HK-2 (cell line): Measurements from ENCODE around the gene GFOD1.

Source experiments
- DNase-seq: peaks from one replicate; pipeline ENCODE4 v3.0.0-alpha.2; 2018; ENCODE audit not compliant: unreplicated experiment

GFOD1 gene

DNA sequence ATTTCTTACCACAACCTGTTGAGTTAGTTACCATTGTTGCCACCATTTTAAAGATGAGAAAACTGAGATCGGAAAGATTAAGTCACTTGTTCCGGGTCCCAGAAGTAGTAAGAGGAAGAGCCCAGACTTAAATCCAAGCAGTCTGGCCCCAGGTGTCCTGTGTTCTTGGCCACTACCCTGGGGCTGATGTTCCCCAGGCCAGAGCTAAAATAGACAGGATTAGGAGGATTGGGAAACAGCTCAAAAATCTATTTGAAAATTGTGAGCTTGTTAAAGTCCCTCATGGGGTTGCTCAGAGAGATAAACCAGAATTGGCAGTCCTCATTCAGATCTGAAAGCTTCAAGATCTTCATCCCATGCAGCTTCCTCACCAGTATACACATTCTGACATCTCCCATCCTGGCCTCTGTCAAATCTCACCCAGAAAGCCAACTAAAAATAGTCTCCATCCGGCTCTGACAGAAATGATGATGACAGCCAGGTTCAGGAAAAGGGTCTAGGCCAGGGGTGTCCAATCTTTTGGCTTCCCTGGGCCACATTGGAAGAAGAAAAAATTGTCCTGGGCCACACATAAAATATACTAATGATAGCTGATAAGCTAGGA is 62.0 kb downstream of the GFOD1 start:
- no peak for DNase-seq

DNA sequence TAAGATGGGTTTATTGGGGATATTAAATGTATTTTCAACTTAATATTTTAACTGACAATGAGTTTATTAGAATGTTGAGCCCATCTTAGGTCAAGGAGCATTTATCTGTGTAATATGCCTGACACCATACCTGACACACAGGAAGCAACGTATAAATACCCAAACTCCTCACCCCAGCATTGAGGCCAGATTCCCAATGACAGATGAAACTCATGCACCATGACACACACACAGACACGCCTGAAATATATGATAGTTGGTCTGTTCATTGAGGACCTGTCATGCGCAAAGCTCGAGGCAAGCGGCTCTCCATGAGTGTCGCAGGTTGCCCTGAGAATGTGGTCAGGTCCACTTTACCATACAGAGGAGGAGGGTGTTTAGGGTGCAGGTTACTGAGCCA is 64.1 kb downstream of the GFOD1 start:
- no peak for DNase-seq

DNA sequence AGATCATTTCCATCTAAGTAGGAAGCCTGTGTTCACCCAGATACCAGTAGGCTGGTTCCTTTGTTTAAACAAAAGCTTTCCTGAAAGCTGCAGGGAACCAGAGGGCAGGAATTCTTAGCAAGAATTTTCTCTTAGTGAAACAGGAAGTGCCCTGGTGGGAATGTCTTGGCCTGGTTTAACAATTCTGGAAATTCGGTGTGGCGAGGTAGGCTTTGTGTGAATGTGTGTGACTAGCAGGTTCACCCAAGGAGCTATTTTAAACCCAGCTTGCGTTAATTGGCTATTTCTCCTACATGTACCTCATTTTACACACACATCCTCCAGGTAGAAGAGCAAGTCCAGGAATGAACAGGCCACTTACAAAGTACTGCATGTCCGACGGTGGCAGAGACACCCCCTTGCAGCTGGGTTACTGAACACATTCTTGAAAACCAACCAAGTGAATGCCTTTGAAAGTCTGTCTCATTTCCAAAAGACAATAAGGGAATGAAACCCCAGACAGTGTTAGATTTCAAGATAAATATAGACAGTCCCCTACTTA is 64.6 kb downstream of the GFOD1 start:
- no peak for DNase-seq

DNA sequence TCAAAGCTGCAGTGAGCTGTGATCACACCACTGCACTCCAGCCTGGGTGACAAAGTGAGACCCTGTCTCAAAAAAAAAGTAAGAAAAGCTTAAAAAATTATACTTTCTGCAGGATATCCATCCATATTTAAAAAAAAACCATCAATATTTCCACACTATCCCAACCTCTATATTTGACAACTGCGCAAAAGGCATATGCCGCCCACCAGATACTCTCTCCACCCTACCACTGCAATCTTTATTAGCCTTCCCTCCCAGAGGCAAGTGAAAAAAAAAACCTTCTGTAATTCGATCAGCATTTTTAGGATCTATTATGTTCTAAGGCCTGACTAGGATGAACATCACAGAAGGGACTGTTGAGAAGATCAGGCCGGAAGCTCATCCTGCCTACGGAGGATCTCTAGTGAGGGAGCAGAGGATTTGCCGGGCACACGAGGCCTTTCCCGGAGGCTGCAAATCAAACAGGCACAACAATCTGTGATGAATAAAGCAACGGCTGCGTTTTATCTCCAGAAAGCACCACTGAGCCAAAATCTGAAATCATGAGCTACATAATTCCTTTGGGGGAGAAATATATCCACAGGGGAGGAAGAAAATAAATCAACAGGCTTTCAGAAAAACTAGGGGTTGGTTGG is 65.9 kb downstream of the GFOD1 start:
- no peak for DNase-seq

DNA sequence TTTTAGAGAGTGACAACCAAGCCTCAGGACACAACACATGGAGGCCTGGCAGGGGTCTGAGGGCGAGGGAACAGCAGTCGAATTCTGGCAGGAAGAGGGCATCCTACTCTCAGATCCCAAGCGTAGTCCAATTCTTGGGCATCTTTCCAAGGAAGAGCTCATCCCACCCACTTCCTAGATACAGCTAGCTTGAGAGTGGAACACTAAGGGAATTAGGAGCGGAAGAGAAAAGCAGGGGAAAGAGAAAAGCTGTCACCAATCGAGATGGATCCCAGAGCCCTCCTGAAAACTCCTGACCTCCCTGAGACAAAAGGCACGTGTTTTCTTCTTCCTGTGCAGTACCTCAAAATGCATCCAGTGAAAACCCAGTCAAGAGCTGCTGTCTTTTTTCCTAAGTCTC is 67.1 kb downstream of the GFOD1 start:
- DNase-seq = no peak

DNA sequence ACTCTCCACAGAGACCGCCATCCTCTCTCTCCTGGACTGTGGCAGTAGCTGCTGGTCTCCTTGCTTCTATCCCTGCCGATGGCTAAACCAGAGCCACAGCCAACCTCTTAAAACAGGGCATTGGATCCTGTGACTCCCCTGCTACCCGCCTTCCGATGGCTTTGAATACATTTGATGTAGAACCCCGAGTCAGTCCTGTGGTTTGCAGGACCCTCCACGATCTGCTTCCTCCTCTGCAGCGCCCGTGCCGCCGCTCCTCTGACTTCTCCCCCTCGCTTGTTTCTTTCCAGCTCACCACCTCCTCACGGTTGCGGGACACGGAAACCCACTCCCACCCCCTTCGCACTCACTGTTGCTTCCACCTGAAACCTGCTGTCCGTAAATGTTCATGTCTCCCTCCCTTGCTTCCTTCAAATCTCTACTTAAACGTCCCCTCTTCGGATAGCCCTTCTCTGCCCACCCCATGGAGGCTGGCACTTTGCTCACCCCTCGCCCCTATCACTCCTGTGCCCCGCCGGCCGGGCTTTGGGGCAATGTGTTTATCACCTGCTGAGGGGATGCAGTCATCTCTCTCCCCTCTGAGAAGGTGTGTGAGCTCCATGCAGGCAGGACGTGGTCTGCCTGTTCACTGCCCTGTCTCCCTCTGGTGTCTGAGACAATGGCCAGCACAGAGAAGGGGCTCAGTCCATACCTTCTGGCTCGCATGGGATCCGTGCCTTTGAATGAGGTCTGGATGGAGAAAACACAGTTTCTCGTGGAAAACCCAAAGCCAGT is 67.8 kb downstream of the GFOD1 start:
- DNase-seq = no peak

DNA sequence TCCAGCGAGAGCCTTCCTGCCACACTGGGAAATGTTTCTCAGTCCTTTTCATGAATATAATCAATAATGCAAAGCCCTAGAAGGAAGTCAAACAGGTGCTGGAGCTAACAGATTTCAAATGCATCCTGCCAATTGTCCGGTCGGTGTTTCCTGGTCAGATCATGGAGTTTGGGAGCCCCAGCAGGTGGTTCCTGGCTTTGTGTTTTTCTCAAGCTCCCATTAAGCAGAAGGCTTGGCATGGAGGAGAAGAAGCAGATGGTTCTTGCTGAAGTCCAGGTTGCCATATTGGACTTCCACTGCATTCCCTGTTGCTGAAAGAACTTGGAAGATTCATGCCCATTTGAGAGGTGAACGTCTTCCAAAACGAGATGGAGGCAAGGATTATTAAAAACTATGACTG is 68.6 kb downstream of the GFOD1 start:
- no peak for DNase-seq

DNA sequence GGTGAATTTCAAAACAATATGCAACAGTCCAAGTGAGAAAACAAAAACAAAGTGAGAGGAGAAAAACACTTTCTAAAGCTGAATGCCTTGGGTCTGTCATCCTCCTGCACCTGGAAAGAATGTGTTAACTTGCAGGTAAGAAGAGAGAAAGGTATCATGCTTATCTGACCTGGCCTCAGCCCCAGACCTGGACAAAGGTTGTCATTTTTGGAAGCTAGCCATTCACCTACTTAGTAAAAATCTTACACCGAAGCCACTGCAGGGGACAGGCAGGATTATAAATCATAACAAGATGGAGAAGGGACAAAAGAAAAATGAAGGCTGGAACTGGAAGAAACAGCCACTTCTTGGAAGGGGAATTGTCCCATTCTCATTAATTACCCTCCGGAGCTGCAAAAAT is 69.4 kb downstream of the GFOD1 start:
- no peak for DNase-seq

DNA sequence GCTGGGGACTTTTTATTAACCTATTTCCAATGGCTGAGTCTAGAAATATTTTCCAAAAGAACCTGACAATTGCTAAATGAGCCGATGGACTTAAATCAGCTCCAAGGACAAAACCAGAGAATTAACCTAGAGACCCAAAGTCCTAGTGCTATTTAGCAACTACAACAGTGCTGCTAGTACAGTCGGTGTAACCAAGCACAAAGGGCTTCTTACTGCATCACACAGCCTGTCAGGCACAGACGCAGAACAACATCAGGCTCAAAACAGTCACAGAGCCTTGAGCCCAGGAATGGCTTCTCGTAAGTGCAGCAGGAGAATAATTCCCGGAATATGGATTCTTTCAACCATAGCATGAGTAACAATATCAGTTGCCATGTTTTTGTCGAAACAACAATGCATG is 70.0 kb downstream of the GFOD1 start:
- DNase-seq = no peak

DNA sequence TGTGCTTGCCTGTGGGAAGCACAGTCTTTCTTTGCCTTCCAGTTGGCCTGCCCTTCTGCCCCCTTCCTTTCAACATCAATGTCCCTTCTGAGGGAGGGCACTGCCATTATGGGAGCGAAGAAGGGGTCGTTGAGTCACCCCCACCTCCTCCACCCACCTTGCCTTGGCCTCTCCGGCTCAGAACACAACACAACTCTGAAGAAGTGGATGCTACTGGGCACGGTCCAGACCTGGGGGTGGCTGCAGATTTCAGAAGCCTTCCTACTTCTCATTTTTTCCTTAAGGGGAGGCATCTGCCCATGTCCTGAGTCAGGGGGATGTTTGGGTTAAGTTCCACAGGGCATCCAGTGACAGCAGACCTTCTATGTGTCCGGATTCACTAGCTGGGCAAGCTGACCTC is 72.1 kb downstream of the GFOD1 start:
- DNase-seq = no peak

DNA sequence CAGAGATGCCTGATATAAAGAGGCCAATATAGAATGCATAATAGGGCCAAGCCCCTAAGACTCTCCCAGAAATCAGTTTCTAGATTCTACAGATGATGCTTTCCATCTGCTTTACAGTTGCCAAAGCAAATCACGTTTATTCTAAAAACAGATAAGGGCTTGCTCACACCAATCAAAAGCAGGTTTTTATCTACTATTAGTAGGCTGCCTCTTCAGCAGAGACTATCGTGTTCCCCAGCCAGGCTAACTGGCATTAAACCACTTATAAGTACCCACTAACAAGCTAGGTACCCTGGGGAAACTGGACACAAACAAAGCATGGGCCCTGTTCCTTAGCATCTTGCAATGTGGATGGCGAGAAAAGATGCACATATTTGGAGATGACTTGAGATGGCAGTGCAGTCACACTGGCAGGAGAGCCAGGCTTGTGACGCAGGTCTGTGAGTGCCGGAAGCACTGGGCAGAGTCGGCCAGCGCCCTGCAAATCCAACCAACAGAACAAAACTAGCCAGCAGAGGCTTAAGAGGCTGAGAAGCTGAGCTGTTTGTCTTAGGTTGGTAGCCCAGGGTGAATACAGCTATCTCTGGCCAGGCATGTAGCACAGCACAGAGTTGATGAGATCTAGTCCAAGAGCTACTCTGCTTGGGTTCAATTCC is 73.4 kb downstream of the GFOD1 start:
- DNase-seq = no peak

DNA sequence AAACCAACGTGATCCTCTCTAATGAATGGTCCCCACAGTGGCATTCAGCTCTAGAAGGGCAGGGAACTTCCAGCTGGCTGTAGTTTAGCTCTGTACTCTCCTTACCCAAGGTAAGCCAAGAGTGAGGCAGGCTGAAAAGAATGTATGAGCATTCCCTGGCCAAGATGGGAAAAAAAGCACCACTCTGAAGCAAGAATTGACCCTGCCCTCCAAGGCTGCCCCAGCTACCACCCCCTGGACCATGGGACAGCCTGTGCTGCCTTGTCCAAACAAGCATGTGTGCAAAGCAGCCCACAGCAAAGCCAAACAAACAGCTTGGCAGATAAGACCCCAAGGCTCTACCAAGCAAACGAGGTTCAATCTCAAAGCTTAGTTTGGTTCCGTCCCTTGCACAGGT is 73.9 kb downstream of the GFOD1 start:
- DNase-seq = no peak

DNA sequence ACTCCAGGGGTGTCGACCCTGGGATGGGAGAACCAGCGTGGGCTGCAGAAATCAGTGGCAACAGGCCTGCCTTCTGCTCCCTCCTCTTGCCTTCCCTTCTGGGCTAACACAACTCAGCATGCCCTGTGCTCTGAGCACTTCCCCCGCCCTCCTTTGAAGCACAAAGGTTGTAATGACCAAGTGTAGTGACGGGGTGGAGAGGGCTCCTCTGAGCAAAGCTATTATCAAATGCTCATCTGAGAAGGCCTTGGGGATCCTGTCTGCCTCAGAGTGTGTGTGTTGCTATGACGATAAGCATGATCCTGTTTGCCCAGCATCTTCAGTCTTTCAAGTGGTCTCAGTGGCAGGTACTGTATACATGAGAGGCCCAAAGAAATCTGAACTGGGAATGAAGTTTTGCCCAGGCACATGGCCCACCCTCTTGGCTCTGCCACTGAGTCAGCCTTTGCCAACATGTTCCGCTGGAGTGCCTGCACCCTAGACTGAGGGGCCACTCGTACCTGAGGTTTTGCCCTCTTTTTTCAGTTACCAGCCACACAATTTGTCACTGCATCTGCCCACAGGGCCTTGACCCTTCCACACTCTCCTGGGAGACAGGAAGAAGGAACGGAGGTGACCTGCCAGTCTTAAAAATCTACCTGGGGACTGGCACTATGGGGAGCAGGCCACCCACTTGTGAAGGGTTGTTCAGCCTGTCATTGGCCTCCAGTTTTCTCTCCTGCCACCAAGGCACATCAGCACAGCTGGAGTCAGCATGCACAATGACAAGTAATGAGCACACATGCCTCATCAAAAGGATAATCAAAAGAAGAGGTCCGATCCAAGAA is 74.5 kb downstream of the GFOD1 start:
- DNase-seq = no peak

DNA sequence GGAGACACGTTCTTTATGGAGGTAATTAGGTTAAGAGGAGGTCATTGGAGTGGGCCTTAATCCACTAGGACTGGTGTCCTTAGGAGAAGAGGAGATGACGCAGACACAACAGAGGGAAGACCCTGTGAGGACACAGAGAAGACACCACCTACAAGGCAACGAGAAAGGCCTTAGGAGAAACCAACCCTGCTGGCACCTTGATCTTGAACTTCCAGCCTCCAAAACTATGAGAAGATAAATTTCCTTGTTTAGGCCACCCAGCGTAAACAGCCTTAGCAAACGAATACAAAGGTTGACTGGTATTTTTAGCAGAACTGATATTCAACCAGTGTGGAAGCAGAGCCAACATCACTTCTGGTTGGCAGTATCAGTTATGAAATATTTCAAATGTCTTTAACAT is 75.2 kb downstream of the GFOD1 start:
- DNase-seq = no peak

DNA sequence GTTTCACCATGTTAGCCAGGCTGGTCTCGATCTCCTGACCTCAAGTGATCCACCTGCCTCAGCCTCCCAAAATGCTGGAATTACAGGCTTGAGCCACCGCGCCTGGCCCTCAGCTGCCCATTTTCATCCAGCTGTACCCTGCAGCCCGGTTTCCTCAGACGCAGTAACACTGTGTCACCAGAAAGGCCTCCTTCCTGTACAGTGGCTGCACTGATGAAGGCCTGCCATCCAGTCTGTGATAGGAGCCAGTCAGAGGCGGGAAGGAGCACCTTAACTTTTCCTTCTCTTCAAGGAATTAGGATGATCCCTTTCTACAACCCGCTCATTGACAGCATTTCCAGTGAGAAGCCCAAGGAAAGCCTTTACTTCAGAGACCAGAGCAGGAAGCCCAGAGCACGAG is 75.9 kb downstream of the GFOD1 start:
- DNase-seq = no peak

DNA sequence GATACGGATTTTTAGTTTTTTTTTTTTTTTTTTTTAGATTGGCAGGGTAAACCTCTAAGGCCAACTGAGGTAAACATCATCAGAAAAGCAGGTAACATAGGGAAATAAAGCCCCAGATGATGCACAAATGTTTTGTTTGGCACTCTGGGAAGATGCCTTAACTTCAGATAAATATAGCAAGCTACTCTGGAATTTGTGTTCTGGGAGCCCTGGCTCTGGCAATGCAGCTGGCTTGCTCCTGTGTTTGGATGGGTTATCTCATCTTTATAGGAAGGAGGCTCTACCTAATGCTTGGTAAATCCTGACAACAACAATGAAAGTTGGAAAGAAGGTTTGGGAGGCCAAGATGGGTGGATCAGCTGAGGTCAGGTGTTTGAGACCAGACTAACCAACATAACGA is 77.4 kb downstream of the GFOD1 start:
- no peak for DNase-seq

DNA sequence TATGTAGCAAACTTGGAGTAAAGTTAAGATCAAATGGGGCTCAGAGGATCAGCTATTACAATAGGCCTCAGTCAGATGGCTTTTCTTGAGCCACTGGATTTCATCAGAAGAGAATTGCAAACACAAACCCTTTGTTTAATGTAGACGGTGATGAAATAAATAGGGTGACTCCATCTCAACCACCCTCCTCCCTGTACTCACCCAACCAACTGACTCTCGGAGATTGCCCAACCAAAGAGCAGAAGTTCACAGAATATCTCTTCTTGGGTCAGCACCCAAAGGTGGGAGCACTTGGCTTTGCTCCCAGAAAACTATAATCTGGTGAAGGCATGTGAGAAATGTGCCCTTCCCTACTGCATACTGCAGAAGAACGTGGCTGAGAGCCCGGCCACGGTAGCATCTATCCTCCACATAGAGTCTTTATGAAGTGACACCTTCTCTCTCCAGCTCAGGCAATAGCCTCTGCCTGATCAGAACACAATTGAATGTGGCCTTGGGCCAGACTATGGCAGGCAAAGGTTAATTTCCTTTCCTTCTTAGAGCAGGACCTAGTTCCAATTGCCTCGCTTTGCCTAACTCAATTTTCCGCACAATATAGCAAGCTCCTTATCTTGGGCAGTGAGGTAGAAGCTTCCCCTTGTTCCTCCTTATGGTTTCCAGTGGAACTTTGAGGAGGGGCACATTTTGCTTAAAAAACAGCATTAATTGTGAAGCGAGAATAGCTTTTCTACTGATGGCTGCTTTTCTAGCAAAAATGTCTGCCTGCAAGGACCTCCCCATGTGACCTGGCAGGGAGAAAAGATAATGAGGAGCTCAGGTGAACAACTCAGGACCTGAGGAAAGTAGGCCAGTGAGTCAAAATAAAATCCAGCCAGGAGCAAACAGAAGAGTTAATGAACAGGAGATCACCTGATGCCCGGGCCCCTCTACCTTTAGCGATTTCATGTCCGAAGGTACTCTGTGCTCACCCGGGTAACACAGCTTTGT is 79.4 kb downstream of the GFOD1 start:
- DNase-seq = no peak

DNA sequence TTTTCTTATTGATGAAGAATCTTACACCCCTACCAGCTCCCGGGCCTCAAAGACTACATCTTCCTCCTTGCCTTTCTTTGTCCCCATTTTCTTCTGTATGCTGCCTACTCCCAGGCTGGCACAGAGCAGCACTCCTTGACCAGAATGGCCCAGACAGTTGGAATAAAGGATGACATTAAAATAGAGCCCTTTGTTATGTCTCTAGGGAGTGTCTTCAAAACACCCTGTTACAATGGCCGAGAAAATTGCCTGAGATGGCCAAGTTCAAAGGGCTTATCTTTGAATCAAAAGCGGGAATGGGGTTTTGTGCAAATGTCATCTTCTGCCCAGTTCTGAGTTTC is 80.1 kb downstream of the GFOD1 start:
- DNase-seq = no peak

DNA sequence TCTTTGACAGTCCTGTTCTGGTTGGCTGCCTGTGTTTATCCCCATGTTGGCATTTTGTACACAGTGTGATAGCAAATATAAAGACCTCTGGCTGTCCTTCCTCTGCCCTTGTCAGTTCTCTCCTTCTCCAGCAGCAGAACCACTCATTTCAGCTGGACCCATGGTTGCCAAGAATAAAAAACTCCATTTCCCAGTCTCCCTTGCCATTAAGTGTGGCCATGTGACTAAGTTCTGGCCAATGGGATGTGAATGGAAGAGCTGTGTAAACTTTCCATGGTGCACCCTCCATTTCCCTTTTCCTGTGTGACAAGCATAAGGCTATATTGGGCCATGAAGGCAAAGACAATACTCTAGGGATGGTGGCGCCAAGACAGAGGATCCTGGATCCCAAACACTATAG is 80.6 kb downstream of the GFOD1 start:
- DNase-seq = no peak

DNA sequence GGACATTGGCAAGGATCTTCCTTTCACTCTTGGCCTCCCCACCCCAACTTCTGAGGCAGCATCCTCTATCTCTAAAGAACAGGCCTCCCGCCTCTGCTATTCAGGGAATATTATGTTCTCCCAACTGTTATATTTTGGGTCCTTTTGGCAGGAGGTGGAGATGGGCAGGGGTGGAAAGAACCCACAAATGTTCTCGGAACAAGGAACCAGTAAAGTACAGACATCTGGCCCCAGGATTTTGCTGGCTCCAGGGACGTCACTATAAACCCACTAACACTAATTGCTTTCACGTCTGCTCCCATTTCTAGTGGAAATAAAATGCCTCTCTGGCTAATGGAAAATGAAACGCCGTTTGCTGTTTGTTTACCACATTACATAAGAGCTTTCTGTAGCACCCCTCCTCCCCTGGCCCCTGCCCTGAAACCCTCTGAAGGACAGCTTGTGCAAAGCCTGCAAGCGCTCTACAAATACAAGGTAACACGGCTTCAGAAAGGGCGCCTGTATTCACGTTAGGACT is 81.4 kb downstream of the GFOD1 start:
- no peak for DNase-seq
